ENCODE results near the gene C1orf159. TPM values are rescaled to one million over a fixed set of nuclear protein-coding genes. Genes with fewer than 3 reads are reported as not detected.

Gene C1orf159
- total and polyA plus RNA-seq, 9 of the 15 experiments (the other 6 are each of a cell fraction or from before 2014, with no cell fraction given) = 0.28 to 54.9 (median 10.6) TPM

DNA sequence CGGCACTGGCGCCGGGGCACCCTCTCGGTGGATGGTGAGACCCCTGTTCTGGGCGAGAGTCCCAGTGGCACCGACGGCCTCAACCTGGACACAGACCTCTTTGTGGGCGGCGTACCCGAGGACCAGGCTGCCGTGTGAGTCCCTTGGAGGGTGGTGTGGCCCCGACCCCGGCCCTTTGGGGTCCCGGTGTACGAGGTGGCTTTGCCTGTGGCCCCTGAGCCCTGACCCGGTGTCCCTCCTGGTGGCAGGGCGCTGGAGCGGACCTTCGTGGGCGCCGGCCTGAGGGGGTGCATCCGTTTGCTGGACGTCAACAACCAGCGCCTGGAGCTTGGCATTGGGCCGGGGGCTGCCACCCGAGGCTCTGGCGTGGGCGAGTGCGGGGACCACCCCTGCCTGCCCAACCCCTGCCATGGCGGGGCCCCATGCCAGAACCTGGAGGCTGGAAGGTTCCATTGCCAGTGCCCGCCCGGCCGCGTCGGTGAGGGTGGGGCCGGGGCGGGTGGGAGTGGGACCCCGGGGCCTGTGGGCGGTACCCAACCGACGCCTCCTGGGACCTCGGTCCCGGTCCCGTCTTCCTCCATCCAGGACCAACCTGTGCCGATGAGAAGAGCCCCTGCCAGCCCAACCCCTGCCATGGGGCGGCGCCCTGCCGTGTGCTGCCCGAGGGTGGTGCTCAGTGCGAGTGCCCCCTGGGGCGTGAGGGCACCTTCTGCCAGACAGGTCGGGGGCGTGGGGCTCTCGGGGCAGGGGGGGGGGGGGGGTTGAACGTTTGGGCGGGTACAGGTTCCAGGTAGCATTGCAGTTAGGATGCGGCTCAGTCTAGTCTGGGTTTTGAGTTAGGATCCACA is 66.3 kb downstream of the C1orf159 start (continued):
- TF ChIP-seq, protein P1, sequence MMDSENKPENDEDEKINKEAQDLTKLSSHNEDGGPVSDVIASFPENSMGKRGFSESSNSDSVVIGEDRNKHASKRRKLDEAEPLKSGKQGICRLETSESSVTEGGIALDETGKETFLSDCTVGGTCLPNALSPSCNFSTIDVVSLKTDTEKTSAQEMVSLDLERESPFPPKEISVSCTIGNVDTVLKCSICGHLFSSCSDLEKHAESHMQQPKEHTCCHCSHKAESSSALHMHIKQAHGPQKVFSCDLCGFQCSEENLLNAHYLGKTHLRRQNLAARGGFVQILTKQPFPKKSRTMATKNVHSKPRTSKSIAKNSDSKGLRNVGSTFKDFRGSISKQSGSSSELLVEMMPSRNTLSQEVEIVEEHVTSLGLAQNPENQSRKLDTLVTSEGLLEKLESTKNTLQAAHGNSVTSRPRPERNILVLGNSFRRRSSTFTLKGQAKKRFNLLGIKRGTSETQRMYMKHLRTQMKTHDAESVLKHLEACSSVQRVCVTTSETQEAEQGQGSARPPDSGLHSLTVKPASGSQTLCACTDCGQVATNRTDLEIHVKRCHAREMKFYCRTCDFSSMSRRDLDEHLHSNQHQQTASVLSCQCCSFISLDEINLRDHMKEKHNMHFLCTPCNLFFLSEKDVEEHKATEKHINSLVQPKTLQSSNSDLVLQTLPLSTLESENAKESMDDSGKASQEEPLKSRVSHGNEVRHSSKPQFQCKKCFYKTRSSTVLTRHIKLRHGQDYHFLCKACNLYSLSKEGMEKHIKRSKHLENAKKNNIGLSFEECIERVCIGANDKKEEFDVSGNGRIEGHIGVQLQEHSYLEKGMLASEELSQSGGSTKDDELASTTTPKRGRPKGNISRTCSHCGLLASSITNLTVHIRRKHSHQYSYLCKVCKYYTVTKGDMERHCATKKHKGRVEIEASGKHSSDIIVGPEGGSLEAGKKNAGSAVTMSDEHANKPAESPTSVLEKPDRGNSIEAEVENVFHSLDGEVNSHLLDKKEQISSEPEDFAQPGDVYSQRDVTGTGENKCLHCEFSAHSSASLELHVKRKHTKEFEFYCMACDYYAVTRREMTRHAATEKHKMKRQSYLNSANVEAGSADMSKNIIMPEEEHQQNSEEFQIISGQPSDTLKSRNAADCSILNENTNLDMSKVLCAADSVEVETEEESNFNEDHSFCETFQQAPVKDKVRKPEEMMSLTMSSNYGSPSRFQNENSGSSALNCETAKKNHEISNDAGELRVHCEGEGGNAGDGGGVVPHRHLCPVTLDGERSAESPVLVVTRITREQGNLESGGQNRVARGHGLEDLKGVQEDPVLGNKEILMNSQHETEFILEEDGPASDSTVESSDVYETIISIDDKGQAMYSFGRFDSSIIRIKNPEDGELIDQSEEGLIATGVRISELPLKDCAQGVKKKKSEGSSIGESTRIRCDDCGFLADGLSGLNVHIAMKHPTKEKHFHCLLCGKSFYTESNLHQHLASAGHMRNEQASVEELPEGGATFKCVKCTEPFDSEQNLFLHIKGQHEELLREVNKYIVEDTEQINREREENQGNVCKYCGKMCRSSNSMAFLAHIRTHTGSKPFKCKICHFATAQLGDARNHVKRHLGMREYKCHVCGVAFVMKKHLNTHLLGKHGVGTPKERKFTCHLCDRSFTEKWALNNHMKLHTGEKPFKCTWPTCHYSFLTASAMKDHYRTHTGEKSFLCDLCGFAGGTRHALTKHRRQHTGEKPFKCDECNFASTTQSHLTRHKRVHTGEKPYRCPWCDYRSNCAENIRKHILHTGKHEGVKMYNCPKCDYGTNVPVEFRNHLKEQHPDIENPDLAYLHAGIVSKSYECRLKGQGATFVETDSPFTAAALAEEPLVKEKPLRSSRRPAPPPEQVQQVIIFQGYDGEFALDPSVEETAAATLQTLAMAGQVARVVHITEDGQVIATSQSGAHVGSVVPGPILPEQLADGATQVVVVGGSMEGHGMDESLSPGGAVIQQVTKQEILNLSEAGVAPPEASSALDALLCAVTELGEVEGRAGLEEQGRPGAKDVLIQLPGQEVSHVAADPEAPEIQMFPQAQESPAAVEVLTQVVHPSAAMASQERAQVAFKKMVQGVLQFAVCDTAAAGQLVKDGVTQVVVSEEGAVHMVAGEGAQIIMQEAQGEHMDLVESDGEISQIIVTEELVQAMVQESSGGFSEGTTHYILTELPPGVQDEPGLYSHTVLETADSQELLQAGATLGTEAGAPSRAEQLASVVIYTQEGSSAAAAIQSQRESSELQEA (IDR thresholded peaks at IDR 0.05; ENCODE audit: low read depth) = no peak
- TF ChIP-seq RHOXF2B (CRISPR knock-in tag; conservative IDR thresholded peaks at IDR 0.05) = no peak
- TF ChIP-seq SAP30 (IDR thresholded peaks at IDR 0.05; ENCODE audit: borderline replicate concordance, insufficient read depth, low read depth, low read length, poor library complexity, severe bottlenecking) = no peak
- TF ChIP-seq DMBX1 (CRISPR knock-in tag; IDR thresholded peaks at IDR 0.05; ENCODE audit: borderline replicate concordance) = no peak
- TF ChIP-seq HNRNPL (IDR thresholded peaks at IDR 0.05; ENCODE audit: low read depth, low read length) = 0 out of 2 replicates have a peak, but pooled peaks have one; percentile 37
- no peak for TF ChIP-seq CBFA2T2 (conservative IDR thresholded peaks at IDR 0.05)
- TF ChIP-seq MAFK (IDR thresholded peaks at IDR 0.05; ENCODE audit: low read length) = no peak
- TF ChIP-seq CBX8 (IDR thresholded peaks at IDR 0.05; ENCODE audit: borderline replicate concordance, extremely low read depth, low read depth, low read length, poor library complexity, severe bottlenecking) = no peak
- no peak for TF ChIP-seq PPARD (CRISPR knock-in tag; IDR thresholded peaks at IDR 0.05)
- no peak for TF ChIP-seq OTX1 (CRISPR knock-in tag; IDR thresholded peaks at IDR 0.05)
- TF ChIP-seq, protein P2, sequence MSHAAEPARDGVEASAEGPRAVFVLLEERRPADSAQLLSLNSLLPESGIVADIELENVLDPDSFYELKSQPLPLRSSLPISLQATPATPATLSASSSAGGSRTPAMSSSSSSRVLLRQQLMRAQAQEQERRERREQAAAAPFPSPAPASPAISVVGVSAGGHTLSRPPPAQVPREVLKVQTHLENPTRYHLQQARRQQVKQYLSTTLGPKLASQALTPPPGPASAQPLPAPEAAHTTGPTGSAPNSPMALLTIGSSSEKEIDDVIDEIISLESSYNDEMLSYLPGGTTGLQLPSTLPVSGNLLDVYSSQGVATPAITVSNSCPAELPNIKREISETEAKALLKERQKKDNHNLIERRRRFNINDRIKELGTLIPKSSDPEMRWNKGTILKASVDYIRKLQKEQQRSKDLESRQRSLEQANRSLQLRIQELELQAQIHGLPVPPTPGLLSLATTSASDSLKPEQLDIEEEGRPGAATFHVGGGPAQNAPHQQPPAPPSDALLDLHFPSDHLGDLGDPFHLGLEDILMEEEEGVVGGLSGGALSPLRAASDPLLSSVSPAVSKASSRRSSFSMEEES (CRISPR knock-in tag; IDR thresholded peaks at IDR 0.05) = no peak
- no peak for TF ChIP-seq MEIS2 (IDR thresholded peaks at IDR 0.05; ENCODE audit: partially characterized antibody)
- TF ChIP-seq, protein P3, sequence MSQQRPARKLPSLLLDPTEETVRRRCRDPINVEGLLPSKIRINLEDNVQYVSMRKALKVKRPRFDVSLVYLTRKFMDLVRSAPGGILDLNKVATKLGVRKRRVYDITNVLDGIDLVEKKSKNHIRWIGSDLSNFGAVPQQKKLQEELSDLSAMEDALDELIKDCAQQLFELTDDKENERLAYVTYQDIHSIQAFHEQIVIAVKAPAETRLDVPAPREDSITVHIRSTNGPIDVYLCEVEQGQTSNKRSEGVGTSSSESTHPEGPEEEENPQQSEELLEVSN (IDR thresholded peaks at IDR 0.05; ENCODE audit: borderline replicate concordance in 1 of 2, extremely low read depth in 1 of 2, insufficient read depth in 1 of 2, insufficient read length in 1 of 2, low read depth in 1 of 2, low read length in 1 of 2, poor library complexity in 1 of 2, severe bottlenecking in 1 of 2) = no peak
